Right cardiac atrium (tissue), 5 donors: Measurements from ENCODE around the gene TCF19. TPM values are rescaled to one million over a fixed set of nuclear protein-coding genes. Genes with fewer than 3 reads are reported as not detected.
"Not testable (repeated sequence)": the region's sequence is repeated elsewhere in the genome, so short reads cannot be mapped to it uniquely, and the experiment has no call there.

Source experiments
- ATAC-seq, 2 donors: fragments of 200-7000 bp; cut with Tn5 transposase; one replicate each; pipeline versions ENCODE4 v1.8.0 to v1.9.1; 2020; ENCODE audit warnings: moderate library complexity in 2 of 2, mild to moderate bottlenecking in 1 of 2
- DNase-seq, 3 donors: peaks; one replicate each; pipeline ENCODE4 v3.0.0-alpha.2; 2020
- H3K27ac ChIP-seq: one replicate; pipeline ENCODE4 v1.5.1; 2013; ENCODE audit warnings: mild to moderate bottlenecking, low read length, control low read depth, moderate library complexity
- H3K27me3 ChIP-seq: one replicate; pipeline ENCODE4 v1.6.1; 2013; ENCODE audit not compliant: control insufficient read depth, insufficient read depth
- H3K4me1 ChIP-seq: one replicate; pipeline ENCODE4 v1.6.1; 2013; ENCODE audit warnings: low read length; ENCODE audit not compliant: control insufficient read depth, insufficient read depth
- H3K4me3 ChIP-seq: one replicate; pipeline ENCODE4 v1.5.1; 2013; ENCODE audit warnings: low read length, control low read depth
- H3K9me3 ChIP-seq: one replicate; pipeline ENCODE4 v1.6.1; 2013; ENCODE audit warnings: low read length; ENCODE audit not compliant: control insufficient read depth
- WGBS: extraction: QIAGEN DNeasy Blood & Tissue Kit; methylation state at CpG from one replicate; pipeline ENCODE4 v1.1.7; 2013; 5-methylcytosine and 5-hydroxymethylcytosine counted together
- intact Hi-C, 4 donors: fragments of 100-400 bp; cut with DNase I; formaldehyde crosslinking; loops; one replicate each; pipeline versions ENCODE4 v1.11.0 to v1.14.0; 2022 to 2023
- polyA plus RNA-seq: library from polyadenylated mRNA; stranded (reverse); fragments of 200-250 nt; gene quantifications from one replicate; pipeline ENCODE4 v1.2.3, GENCODE V29; 2013
- total RNA-seq, 4 donors: library from RNA; stranded (reverse); fragmentation: NEBNext Ultra II Directional; extraction: Animal tissue kit (Norgen Biotek cat#: 25700); gene quantifications; one replicate each; pipeline ENCODE4 v1.2.1, GENCODE V29; 2021
- donor health status: healthy with polysubstance abuse.
- donor health status: DM: no; HTN: yes; CAD: no.
- donor health status: DM: no; HTN: no; CAD: no.
- donor health status: DM: no; HTN: yes; CAD: no; lungs with severe emphysema.
- donor health status: DM: yes; HTN: yes; CAD: no.

TCF19 gene
- total and polyA plus RNA-seq, 5 donors, result 2.0 to 5.5 (median 3.4) TPM

DNA sequence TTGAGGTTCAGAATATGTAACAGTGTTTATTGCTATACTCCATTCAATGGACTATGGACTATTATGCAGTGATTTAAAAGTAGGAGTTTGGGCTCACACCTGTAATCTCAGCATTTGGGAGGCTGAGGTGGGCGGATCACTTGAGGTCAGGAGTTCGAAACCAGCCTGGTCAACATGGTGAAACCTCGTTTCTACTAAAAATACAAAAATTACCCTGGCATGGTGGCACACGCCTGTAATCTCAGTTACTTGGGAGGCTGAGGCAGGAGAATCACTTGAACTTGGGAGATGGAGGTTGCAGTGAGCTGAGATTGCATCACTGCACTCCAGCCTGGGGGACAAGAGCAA is 40.7 kb downstream of the TCF19 start:
- ATAC-seq, H3K4me3 ChIP-seq, H3K27ac ChIP-seq, H3K4me1 ChIP-seq, DNase-seq, H3K9me3 ChIP-seq, H3K27me3 ChIP-seq: not testable (repeated sequence)
- intact Hi-C loops, result loop anchor here in 1 of 4 donors (5.0 kb wide), 1 partner anchor 73 kb away; the partner anchor contains the start of gene HLA-C
- 93% methylated on average over 4 of the region's 4 CpGs for WGBS

DNA sequence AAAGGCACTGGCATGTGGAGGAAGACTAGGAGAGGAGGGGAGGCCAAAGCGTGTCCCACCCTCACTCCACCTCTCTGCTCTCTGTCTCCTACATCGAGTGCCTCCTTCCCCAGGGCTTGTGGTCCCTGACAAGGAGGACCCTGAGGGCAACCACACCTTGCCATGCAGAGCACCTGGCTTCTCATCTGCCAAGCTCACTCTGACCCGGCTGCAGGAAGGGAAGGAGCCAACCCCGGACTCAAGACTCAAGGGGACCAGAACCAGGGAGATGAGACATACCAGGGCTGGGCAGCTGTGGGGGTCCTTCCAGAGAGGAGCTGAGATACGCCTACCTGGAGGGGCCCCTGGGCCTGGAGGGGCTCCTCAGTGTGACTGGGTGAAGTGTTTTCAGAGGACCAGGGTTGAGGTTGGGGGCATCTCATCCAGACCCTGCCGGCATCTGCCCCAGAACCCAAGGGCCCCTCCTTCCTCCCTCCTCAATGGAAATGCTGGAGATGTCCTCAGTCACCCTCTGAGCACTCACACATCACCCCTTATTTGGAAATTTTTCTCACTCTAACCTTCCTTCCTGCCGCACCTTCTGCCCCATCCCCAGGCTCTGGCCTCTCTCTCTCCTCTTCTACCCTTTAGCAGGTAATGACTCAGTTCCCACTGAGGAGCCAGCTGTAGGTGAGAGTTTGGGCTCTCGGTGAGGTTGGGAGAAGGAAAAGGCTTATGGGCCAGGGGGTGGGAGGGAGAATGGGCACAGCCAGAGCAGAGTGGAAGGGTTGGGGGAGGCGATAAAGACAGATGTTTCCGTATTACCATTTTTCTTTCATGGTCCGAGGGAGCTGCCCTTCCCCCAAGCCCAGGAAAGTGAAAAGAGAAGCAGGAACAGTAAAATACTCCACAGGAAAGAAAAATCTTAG is 44.1 kb downstream of the TCF19 start:
- Histone ChIP-seq H3K4me3 (no peak overlapping the region), H3K27ac (peak overlapping the region; percentile 1)
- ATAC-seq, result no peak

DNA sequence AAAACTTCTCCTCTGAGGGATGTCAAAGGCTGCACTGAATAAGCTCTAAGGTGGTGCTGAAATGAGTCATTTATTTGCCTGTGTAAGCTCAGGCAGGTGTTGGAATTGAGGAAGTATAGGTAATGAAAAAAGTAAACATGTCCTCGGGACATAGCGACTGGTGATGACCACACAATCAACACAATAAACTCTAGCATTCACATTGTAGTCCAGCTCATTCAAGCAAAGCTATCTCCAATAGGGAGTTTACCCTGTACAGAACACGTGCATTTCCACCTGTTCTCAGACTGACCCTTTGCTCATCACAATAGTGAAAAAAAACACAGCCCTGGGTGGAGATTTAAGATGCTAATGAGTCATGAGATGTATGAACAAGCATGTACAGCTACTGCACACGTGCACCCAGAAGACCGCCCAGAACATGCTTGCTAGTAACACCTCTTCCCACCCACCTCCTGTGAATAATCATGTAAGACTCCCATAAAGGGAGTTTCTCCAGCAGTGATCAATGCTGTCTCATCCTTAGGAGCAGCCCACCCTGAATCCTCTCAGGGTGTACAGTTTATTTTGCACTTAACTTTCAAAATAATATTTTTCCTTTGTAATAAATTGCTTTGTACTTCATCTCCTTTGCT is 45.1 kb downstream of the TCF19 start:
- peak overlapping the region; percentile 70 for H3K4me3 ChIP-seq
- peak; percentile 35 to 57 for ATAC-seq
- peaks cover 11% of the 10 kb centered on the region for H3K4me1 ChIP-seq

More for the DNA sequence above, 44.1 kb downstream of the TCF19 start:
- peaks cover 8% of the 10 kb centered on the region for H3K4me1 ChIP-seq
- intact Hi-C loops, result no loop called here
- WGBS, result 47% methylated on average over 11 of the region's 11 CpGs
- DNase-seq, result no peak
- no peaks in the 10 kb centered on the region for H3K27me3 ChIP-seq
- no peaks in the 10 kb centered on the region for H3K9me3 ChIP-seq

DNA sequence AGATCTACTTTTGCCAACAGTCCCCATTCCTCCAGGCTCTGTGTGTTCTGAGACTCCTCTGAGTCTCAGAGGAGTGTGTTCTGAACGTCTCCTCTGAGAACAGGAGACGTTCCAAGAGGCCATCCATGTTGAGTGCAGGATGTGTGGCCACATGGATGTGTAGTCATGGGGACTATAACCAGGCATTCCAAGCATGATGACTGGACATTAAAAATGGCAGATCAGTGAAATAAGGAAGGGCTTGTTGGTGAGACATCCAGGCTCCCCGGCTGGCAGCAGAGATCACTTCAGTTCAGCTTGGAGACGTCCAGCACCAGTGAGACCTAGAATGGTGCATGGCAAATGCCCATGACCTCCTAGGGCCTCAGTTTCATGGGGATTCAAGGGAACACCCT is 46.4 kb downstream of the TCF19 start:
- DNase-seq (no peak), ATAC-seq (no peak)
- 76% methylated on average over 4 of the region's 4 CpGs for WGBS
- no peaks in the 10 kb centered on the region for H3K9me3 ChIP-seq
- intact Hi-C loops, result no loop called here
- H3K27ac ChIP-seq, result no peak overlapping the region
- H3K27me3 ChIP-seq, result no peaks in the 10 kb centered on the region
- peaks cover 11% of the 10 kb centered on the region for H3K4me1 ChIP-seq
- no peak overlapping the region for H3K4me3 ChIP-seq

More for the DNA sequence above, 45.1 kb downstream of the TCF19 start:
- DNase-seq, result no peak
- H3K9me3 ChIP-seq, result no peaks in the 10 kb centered on the region
- peak overlapping the region; percentile 76 for H3K27ac ChIP-seq
- 52% methylated on average over 5 of the region's 5 CpGs for WGBS
- H3K27me3 ChIP-seq, result no peaks in the 10 kb centered on the region
- intact Hi-C loops, result no loop called here

DNA sequence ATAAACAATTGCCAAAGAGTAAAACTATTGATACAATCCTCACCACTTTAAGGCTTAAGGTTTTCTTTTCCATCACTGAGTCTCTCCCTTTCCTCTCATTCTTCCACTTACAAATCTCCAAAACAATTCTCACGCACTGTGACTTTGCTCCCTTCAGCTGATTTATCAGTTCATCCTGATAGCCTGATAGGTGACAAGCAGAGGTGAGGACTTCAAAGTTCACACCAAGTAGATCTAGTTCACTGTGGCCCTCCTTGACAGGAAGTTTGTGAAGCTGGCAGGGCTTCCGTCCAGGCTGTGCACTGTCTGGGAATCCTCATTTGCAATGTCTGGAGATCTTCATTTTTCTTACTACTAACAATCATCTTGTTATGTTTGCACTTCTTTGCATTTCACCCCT is 47.2 kb downstream of the TCF19 start:
- no peaks in the 10 kb centered on the region for H3K9me3 ChIP-seq
- H3K4me3 ChIP-seq, result no peak overlapping the region
- ATAC-seq (no peak), DNase-seq (no peak)
- H3K4me1 ChIP-seq, result peaks cover 11% of the 10 kb centered on the region
- intact Hi-C loops, result no loop called here
- 76% methylated on average over 2 of the region's 2 CpGs for WGBS
- no peaks in the 10 kb centered on the region for H3K27me3 ChIP-seq
- H3K27ac ChIP-seq, result no peak overlapping the region

DNA sequence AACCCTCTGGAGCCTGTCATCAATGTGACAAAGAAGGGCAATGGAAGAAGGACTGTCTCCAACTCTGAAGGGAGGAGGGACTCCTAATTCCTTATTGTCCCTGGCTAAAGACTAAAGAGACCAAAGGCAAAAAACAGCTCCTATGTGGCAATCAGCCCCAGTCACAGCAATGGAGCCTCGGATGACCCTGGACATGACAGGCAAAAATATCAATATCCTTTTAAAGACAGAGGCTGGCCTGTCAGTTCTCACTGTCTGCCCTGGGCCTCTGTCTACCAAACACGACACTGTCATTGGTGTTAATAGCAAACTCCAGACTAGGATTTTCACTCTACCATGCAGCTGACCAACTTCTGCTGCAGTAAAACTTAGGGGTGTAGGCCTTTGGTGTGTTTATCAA is 50.1 kb downstream of the TCF19 start:
- intact Hi-C loops, result no loop called here
- WGBS, result 61% methylated on average over 2 of the region's 2 CpGs
- no peaks in the 10 kb centered on the region for H3K9me3 ChIP-seq
- no peak overlapping the region for H3K4me3 ChIP-seq
- no peak overlapping the region for H3K27ac ChIP-seq
- H3K27me3 ChIP-seq, result no peaks in the 10 kb centered on the region
- ATAC-seq (no peak), DNase-seq (no peak)
- H3K4me1 ChIP-seq, result peaks cover 7% of the 10 kb centered on the region

DNA sequence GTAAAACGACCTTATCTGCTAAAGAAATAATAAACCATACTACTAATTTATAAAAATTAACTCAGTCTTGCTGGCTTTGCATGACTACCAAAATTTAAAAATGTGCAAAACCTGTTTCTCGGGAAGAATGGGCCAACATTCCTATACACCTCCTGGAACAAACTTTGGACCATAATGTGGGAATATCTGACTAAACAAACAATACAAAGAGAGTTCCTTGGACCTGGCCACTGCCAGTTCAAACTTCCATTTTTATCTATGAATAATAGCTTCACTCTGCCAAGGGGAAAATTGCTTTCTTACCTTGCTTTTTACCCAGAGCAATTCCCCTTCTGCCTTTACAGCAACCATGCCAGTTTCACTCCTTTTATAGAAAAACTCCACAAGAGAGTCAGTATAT is 50.7 kb downstream of the TCF19 start:
- H3K27ac ChIP-seq, result no peak overlapping the region
- H3K9me3 ChIP-seq, result no peaks in the 10 kb centered on the region
- WGBS, result 75% methylated on average over 2 of the region's 2 CpGs
- no peak for ATAC-seq
- H3K27me3 ChIP-seq, result no peaks in the 10 kb centered on the region
- H3K4me1 ChIP-seq, result peaks cover 6% of the 10 kb centered on the region
- no peak overlapping the region for H3K4me3 ChIP-seq
- intact Hi-C loops, result no loop called here
- DNase-seq, result no peak

DNA sequence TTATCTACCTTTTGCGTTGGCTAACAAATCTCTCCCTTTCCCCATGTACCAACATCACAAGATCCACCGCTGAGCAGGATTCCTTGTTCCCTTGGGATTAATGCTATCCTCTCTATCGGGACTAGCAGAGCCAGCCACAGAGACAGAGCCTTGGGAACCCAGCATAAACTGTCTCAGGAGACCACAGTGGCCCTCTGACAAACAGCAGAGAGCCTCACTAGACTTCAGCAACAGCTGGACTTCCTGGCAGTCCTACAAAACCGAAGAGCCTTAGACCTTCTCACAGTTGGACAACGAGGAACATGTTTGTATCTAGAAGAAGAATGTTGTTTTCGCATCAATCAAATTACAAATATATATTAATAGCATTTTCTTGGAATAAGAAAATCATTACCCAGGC is 51.7 kb downstream of the TCF19 start:
- DNase-seq (no peak), ATAC-seq (peak in 1 of 2 donors; percentile 26)
- 40% methylated on average over 6 of the region's 6 CpGs for WGBS
- Histone ChIP-seq H3K9me3 (no peaks in the 10 kb centered on the region), H3K4me1 (peaks cover 3% of the 10 kb centered on the region), H3K4me3 (no peak overlapping the region), H3K27ac (no peak overlapping the region), H3K27me3 (no peaks in the 10 kb centered on the region)
- intact Hi-C loops, result no loop called here

DNA sequence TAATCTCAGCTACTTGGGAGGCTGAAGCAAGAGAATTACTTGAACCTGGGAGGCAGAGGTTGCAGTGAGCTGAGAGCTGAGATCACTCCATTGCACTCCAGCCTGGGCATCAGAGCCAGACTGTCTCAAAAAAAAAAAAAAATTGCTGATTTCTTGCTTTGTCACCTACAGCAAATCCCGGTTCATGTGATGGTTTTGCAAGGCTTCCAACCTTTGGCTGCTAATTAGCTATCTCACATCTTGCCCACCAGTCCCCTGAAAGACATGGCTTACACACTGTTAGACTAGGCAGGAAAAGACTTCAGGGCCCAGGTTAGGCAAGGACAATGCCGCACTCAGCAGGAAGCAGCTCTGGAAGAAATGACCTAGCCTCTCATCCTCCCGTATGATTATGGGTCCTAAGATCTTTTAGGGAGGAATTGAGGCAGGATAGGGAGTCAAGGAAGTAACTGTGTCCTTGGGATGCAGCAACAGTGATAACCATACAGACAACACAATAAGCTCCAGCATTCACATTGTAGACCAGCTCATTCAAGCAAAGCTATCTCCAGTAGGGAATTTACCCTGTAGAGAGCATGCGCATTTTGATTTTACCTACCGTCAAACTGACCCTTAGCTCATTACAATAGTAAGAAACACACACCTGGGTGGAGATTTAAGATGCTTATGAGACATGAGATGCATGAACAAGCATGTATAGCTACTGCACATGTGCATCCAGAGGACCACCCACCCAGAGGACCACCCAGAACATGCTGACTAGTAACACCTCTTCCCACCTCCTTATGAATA is 52.5 kb downstream of the TCF19 start:
- DNase-seq (no peak), ATAC-seq (no peak)
- Histone ChIP-seq H3K27me3 (no peaks in the 10 kb centered on the region), H3K4me1 (peaks cover 3% of the 10 kb centered on the region), H3K27ac (no peak overlapping the region), H3K4me3 (no peak overlapping the region), H3K9me3 (no peaks in the 10 kb centered on the region)
- WGBS, result 68% methylated on average over 5 of the region's 5 CpGs
- intact Hi-C loops, result no loop called here
